ENCODE results near the gene VIM.
"Not testable (repeated sequence)": the region's sequence is repeated elsewhere in the genome, so short reads cannot be mapped to it uniquely, and the experiment has no call there.

The VIM gene

GRCh38 chr10:17257466-17258321 lies 29.7 kb downstream of the VIM start:
- peak; percentile 14 for DNase-seq (ENCODE audit: low read depth)

GRCh38 chr10:17262502-17262901 lies 34.5 kb downstream of the VIM start:
- DNase-seq (ENCODE audit: low read depth) = no peak

GRCh38 chr10:17263580-17263979 lies 35.5 kb downstream of the VIM start:
- DNase-seq (ENCODE audit: low read depth) = no peak

- no peak for DNase-seq (ENCODE audit: low read depth)
Observed at GRCh38 chr10:17265468-17265867, 37.4 kb downstream of the VIM start.

GRCh38 chr10:17266549-17266948 lies 38.5 kb downstream of the VIM start:
- not testable (repeated sequence) for DNase-seq (ENCODE audit: low read depth)

GRCh38 chr10:17272648-17273047 lies 44.6 kb downstream of the VIM start:
- DNase-seq (ENCODE audit: low read depth) = no peak

- DNase-seq (ENCODE audit: low read depth) = no peak
Observed at GRCh38 chr10:17273403-17273802, 45.4 kb downstream of the VIM start.

- DNase-seq (ENCODE audit: low read depth) = no peak
Observed at GRCh38 chr10:17276756-17277424, 48.8 kb downstream of the VIM start.

GRCh38 chr10:17278607-17279240 lies 50.7 kb downstream of the VIM start:
- no peak for DNase-seq (ENCODE audit: low read depth)

GRCh38 chr10:17282311-17282710 lies 54.3 kb downstream of the VIM start:
- no peak for DNase-seq (ENCODE audit: low read depth)

GRCh38 chr10:17286562-17287550 lies 58.8 kb downstream of the VIM start:
- no peak for DNase-seq (ENCODE audit: low read depth)

Data from activated T-cell treated with anti-CD3 and anti-CD28 coated beads for 48 hours (primary cell).